Measurements from ENCODE around the gene FANCI.

DNA sequence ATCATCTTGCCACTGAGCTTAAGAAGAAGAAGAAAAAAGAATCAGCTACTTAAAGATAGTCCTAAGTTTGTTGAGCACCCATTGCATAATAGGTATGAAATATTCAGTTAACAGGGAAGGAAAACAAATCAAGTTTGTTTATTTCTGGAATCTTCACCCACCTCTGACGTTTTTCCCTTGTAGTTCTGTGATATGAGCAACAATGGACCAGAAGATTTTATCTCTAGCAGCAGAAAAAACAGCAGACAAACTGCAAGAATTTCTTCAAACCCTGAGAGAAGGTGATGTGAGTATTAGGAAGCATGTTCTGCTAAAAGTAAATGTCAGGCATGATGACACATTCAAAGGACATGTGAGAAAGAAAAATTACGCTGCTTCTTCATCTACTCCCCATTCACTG is 3.7 kb downstream of the FANCI start:
- TF ChIP-seq CTCF (IDR thresholded peaks at IDR 0.05) (no peak), EP300 (IDR thresholded peaks at IDR 0.05) (no peak), POLR2A (IDR thresholded peaks at IDR 0.05) (no peak), POLR2AphosphoS5 (IDR thresholded peaks at IDR 0.05) (no peak)

All from sigmoid colon (tissue), 4 donors.